CD4-positive, alpha-beta T cell treated with Interferon alpha-2 for 1 hour (primary cell): ENCODE data around the gene EIPR1.
"Not testable (repeated sequence)": the region's sequence is repeated elsewhere in the genome, so short reads cannot be mapped to it uniquely, and the experiment has no call there.

ENCODE experiments used
- DNase-seq, 2 donors: peaks; one replicate each; pipeline ENCODE4 v3.0.0-alpha.2; 2020 to 2022

Gene EIPR1

GRCh38 chr2:3301001-3301400 lies 76.6 kb downstream of the EIPR1 start:
- DNase-seq: no peak

GRCh38 chr2:3300224-3300995 lies 77.2 kb downstream of the EIPR1 start:
- DNase-seq: no peak

- no peak for DNase-seq
Measured at GRCh38 chr2:3299703-3300102, 77.9 kb downstream of the EIPR1 start.

GRCh38 chr2:3299130-3299529 lies 78.5 kb downstream of the EIPR1 start:
- no peak for DNase-seq

- DNase-seq: no peak
Measured at GRCh38 chr2:3298191-3298590, 79.4 kb downstream of the EIPR1 start.

- DNase-seq: no peak
Measured at GRCh38 chr2:3297523-3297922, 80.1 kb downstream of the EIPR1 start.

- DNase-seq: no peak
Measured at GRCh38 chr2:3296182-3296972, 81.2 kb downstream of the EIPR1 start.

- no peak for DNase-seq
Measured at GRCh38 chr2:3294493-3294892, 83.1 kb downstream of the EIPR1 start.

GRCh38 chr2:3294069-3294468 lies 83.5 kb downstream of the EIPR1 start:
- no peak for DNase-seq

- no peak for DNase-seq
Measured at GRCh38 chr2:3293221-3293620, 84.4 kb downstream of the EIPR1 start.

GRCh38 chr2:3292416-3292815 lies 85.2 kb downstream of the EIPR1 start:
- no peak for DNase-seq

GRCh38 chr2:3291750-3292149 lies 85.9 kb downstream of the EIPR1 start:
- DNase-seq: no peak

GRCh38 chr2:3291113-3291512 lies 86.5 kb downstream of the EIPR1 start:
- no peak for DNase-seq

GRCh38 chr2:3290655-3291054 lies 87.0 kb downstream of the EIPR1 start:
- DNase-seq: no peak

GRCh38 chr2:3289971-3290370 lies 87.6 kb downstream of the EIPR1 start:
- no peak for DNase-seq

GRCh38 chr2:3289526-3289925 lies 88.1 kb downstream of the EIPR1 start:
- no peak for DNase-seq

GRCh38 chr2:3289171-3289515 lies 88.5 kb downstream of the EIPR1 start:
- no peak for DNase-seq

GRCh38 chr2:3288470-3289170 lies 89.0 kb downstream of the EIPR1 start:
- DNase-seq: no peak

- no peak for DNase-seq
Measured at GRCh38 chr2:3287896-3288295, 89.7 kb downstream of the EIPR1 start.

GRCh38 chr2:3286646-3287036 lies 91.0 kb downstream of the EIPR1 start:
- not testable (repeated sequence) for DNase-seq

- DNase-seq: no peak
Measured at GRCh38 chr2:3285901-3286645, 91.5 kb downstream of the EIPR1 start.

GRCh38 chr2:3284657-3285630 lies 92.7 kb downstream of the EIPR1 start:
- no peak for DNase-seq
